Measurements from ENCODE around the gene BTBD7.

- TF ChIP-seq POLR2A (IDR thresholded peaks at IDR 0.05; ENCODE audit: low read length) (no peak), GATA1 (IDR thresholded peaks at IDR 0.05; ENCODE audit: low read depth, low read length) (no peak)
Observed at GRCh38 chr14:93214598-93214997, 118.2 kb downstream of the BTBD7 start.

Data from erythroblast (primary cell).